Measurements from ENCODE around the gene CTNNBL1. TPM values are rescaled to one million over a fixed set of nuclear protein-coding genes. Genes with fewer than 3 reads are reported as not detected.

CTNNBL1 gene
- total RNA-seq, 1 experiment from 2014 or later, result 203 TPM

- H3K36me3 ChIP-seq (ENCODE audit: control insufficient read depth, insufficient read depth, low read length), result peaks cover 7% of the 10 kb centered on the region
- Mint-ChIP-seq H3K4me1 (ENCODE audit: low read depth, unreplicated experiment) (no peaks in the 10 kb centered on the region), H3K36me3 (ENCODE audit: insufficient read depth, unreplicated experiment) (peaks cover 11% of the 10 kb centered on the region), H3K9me3 (ENCODE audit: unreplicated experiment) (no peaks in the 10 kb centered on the region), H3K4me3 (ENCODE audit: unreplicated experiment) (no peak overlapping the region), H3K27me3 (ENCODE audit: insufficient read depth, unreplicated experiment) (no peaks in the 10 kb centered on the region), H3K27ac (ENCODE audit: unreplicated experiment) (no peak overlapping the region)
- no TSS peak for BruUV-seq (replicated peaks)
- ChIA-PET CTCF (no interaction called here), POLR2A (no interaction called here)
- H3K4me1 ChIP-seq, result no peaks in the 10 kb centered on the region
- TF ChIP-seq CTCF (IDR thresholded peaks at IDR 0.05; ENCODE audit: insufficient read depth in 1 of 2, low read depth in 1 of 2, low read length in 1 of 2, severe bottlenecking in 1 of 2, unreplicated experiment in 1 of 2), result no peak
- H3K4me3 ChIP-seq (ENCODE audit: low read depth, low read length), result no peak overlapping the region
- H3K27me3 ChIP-seq (replicated peaks; ENCODE audit: control insufficient read depth, insufficient read depth, low read length), result no peaks in the 10 kb centered on the region
- intact Hi-C loops (cut with micrococcal nuclease; ENCODE audit: unreplicated experiment), result no loop called here
- no peaks in the 10 kb centered on the region for H3K9me3 ChIP-seq
- DNase-seq, result no peak
Measured at GRCh38 chr20:37807471-37808232, 113.8 kb downstream of the CTNNBL1 start.

GRCh38 chr20:37808233-37809070 lies 114.6 kb downstream of the CTNNBL1 start:
- H3K27ac Mint-ChIP-seq (ENCODE audit: unreplicated experiment), result no peak overlapping the region
- intact Hi-C loops (cut with micrococcal nuclease; ENCODE audit: unreplicated experiment), result no loop called here

More at GRCh38 chr20:37808233-37809070, 114.6 kb downstream of the CTNNBL1 start:
- no peak overlapping the region for H3K4me3 Mint-ChIP-seq (ENCODE audit: unreplicated experiment)
- H3K9me3 Mint-ChIP-seq (ENCODE audit: unreplicated experiment), result no peaks in the 10 kb centered on the region
- no TSS peak for BruUV-seq (replicated peaks)
- H3K36me3 Mint-ChIP-seq (ENCODE audit: insufficient read depth, unreplicated experiment), result peaks cover 14% of the 10 kb centered on the region
- Histone ChIP-seq H3K36me3 (ENCODE audit: control insufficient read depth, insufficient read depth, low read length) (peaks cover 7% of the 10 kb centered on the region), H3K27me3 (replicated peaks; ENCODE audit: control insufficient read depth, insufficient read depth, low read length) (no peaks in the 10 kb centered on the region), H3K4me1 (no peaks in the 10 kb centered on the region), H3K4me3 (ENCODE audit: low read depth, low read length) (no peak overlapping the region), H3K9me3 (no peaks in the 10 kb centered on the region)
- POLR2A ChIA-PET, result no interaction called here
- CTCF ChIA-PET, result no interaction called here
- no peak for TF ChIP-seq CTCF (IDR thresholded peaks at IDR 0.05; ENCODE audit: insufficient read depth in 1 of 2, low read depth in 1 of 2, low read length in 1 of 2, severe bottlenecking in 1 of 2, unreplicated experiment in 1 of 2)
- no peaks in the 10 kb centered on the region for H3K4me1 Mint-ChIP-seq (ENCODE audit: low read depth, unreplicated experiment)
- no peaks in the 10 kb centered on the region for H3K27me3 Mint-ChIP-seq (ENCODE audit: insufficient read depth, unreplicated experiment)
- no peak for DNase-seq
